OCI-LY1 (cell line): Measurements from ENCODE around the gene RPL7A.
"Not testable (repeated sequence)": the region's sequence is repeated elsewhere in the genome, so short reads cannot be mapped to it uniquely, and the experiment has no call there.

Experiments
- CTCF ChIP-seq: fragments of 200-600 bp; sonication (generic), shearing (Covaris generic); IDR thresholded peaks from 2 replicates; pipeline ENCODE4 v1.5.1; 2017; ENCODE audit warnings: mild to moderate bottlenecking, antibody characterized with exemption, low read length, moderate library complexity, mixed read lengths
- EZH2 ChIP-seq: fragments of 200-600 bp; sonication (generic), shearing (Covaris generic); IDR thresholded peaks from 2 replicates; pipeline ENCODE4 v1.8.0; 2017; ENCODE audit warnings: borderline replicate concordance, mixed run types, mild to moderate bottlenecking, antibody characterized with exemption, low read length, moderate library complexity, mixed read lengths

- not testable (repeated sequence) for TF ChIP-seq CTCF, EZH2
Observed at GRCh38 chr9:133334888-133335287, 13.1 kb upstream of the RPL7A start.
